Activated naive CD4-positive, alpha-beta T cell treated with Interleukin-2 at 50 U/mL for 16 hours (primary cell): ENCODE results near the gene MDP1.
A peak's percentile ranks its signal among the peaks of the same experiment; 100 is the strongest.

ENCODE experiments used
- DNase-seq: peaks from one replicate; pipeline ENCODE4 v3.0.0-alpha.2; 2020

Gene MDP1

DNA sequence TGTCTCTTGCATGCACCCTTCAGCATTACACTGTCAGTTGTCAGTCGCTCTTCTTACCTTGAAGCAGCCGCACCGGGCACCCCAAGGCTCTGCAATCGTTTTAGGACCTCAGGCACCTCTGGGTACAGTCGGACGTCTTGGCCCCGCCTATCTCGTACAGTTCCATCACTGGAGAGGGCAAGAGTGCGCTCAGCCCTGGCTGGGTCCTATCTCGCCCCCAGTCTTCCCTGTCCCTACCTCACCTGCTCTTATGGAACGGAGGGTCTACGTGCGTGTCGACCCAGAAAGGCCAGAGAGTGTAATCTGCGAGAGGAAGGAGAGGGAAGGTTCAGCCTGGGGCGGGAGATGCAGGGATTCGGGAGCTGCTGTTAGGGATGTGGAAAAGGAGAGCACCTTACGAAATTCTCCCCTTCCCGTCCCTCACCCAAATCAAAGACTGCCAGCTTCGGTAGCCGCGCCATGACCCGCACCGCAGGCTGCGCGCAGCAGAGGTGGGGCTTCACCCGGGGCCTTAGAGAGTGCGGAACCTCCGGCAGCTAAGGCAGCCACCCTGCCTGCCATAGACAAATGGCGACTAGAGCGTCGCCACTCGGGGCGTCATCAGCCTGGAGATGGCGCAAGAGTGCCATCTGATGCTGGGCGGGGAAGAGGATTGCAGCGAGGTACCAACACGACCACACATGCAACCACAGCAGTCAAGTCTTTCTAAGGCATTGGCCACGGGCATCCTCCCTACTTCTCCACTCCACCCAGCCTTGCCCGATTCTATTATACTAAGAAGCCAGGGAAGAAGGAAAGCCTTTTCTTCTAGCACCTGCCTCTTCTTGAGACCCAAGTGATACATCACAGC is at the start of gene MDP1:
MDP1 (minus strand) TSS at position 572 of the 850 bp plus-strand sequence; CDS start at position 461, 111 bp downstream.
- DNase-seq, result peak; percentile 88

- DNase-seq, result no peak
These were observed 48.4 kb upstream of the MDP1 start for GRCh38 chr14:24264298-24264697.

- DNase-seq, result no peak
These were observed 48.0 kb upstream of the MDP1 start for GRCh38 chr14:24263848-24264247.

DNA sequence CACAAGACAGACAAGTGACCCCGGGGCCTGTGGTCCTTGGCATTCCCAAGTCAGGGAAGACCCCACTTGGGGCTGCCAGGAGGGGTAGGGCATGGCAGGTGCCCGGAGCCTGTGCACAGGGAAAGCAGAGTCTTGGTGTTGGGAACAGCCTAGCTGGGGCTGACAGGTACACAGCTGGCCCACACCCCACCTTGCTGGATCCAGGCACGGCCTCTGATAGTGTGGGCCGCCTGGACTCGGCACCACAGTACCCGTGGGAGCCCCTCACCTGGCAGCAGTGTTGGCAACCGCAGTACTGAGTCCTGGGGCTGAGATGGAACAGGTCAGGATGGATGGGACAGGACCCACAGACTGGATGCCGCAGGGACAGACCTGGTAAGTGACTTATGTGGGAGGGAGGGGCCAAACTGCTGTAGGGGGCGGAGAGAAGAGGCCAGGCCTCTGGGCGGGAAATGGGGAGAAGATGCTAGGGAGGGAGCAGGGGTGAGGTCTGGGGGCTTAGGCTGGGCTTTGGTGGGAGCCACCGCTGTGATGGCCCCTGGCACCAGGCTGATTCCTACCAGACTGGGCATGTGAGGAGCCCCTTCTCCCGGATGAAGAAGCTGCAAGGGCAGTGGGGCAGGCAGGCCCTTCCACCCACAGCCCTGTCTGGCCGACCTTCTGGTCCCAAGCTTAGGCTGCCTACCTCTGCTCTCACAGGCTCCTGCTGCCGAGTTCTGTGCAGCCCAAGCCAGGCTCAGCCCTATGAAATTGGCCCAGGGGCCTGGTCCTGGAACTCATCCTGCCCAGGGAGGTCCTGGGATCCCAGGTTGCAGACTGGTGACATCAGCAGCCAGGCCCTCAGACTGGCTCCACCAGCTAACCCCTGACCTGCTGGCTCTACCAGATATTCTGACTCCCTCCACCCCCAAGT is 47.2 kb upstream of the MDP1 start, which contains the start of gene TGM1:
TGM1 (minus strand) TSS at position 357 of the 913 bp plus-strand sequence. CDS start 825 bp downstream, outside the sequence.
- no peak for DNase-seq

DNA sequence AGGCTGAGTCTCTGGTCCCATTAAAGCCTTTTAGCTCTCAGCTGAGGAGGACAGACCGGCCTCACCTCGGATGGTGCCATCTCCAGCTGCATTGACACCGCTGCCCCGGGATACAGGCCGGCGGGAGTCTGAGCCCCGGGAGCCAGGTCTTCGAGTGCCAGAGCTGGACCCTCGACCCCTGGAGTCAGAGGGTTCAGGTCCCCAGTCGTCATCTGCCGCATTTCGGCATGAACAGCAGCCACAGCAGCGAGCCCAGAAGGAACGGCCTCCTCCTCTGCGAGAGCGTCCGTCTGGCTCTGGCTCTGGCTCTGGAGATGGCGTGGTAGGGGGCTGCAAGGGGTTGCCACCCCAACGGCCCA is 46.1 kb upstream of the MDP1 start:
- DNase-seq, result no peak

GRCh38 chr14:24261256-24261968 is 45.5 kb upstream of the MDP1 start:
- no peak for DNase-seq

DNA sequence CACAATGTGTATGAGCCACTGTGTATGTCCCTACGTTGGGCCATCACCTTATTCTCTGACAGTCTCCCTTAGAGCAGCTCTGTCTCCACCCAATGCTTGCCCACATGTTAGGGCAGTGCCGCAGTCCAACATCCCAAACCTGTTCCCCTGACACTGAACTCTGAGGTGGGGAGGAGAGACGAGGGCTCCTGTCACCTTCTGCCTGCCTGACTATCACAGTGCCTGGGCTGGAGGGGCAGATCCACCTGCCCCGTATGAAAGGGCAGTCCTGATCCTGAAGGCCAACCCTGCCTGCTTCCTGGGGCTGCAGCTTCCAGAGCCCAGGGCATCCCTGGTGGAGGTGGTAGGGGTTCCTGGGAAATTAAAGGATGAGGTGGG is 44.9 kb upstream of the MDP1 start:
- no peak for DNase-seq

DNA sequence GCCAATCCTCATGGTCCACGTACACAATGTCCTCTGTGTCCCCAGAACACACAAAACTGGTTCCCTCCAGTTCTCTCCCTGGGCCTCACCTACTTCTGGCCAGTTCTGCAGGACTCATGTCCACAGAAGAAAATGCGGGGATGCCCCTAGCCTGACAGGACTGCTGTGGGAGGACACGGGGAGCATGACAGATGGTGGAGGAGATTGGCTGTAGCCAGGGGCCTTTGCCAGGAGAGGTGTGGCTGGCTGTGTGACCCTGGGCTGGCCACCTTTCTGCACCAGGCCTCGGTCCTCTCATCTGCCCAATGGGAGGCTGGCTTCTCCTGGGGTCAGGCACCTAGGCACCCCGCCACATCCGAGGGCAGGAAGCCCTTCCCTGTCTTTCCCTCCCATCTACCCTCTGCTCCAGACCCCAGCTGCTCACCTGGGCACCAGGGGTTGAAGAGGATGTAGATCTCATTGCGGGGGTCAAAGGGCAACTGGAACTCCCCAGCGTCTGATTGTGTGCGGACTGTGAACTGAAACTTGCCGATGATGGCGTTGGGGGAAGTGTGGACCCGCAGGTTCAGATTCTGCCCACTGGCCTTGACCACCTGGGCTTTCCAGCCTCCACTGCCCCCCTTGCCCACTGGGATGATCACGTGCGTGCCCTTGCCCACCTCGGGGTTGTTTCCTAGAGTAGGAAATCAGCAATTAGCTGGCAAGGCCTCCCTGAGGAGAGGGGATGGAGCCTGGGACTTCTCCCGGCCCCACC is 44.3 kb upstream of the MDP1 start:
- no peak for DNase-seq

- no peak for DNase-seq
These were observed 43.6 kb upstream of the MDP1 start for GRCh38 chr14:24259282-24260025.

- no peak for DNase-seq
These were observed 42.8 kb upstream of the MDP1 start for GRCh38 chr14:24258548-24259265.

DNA sequence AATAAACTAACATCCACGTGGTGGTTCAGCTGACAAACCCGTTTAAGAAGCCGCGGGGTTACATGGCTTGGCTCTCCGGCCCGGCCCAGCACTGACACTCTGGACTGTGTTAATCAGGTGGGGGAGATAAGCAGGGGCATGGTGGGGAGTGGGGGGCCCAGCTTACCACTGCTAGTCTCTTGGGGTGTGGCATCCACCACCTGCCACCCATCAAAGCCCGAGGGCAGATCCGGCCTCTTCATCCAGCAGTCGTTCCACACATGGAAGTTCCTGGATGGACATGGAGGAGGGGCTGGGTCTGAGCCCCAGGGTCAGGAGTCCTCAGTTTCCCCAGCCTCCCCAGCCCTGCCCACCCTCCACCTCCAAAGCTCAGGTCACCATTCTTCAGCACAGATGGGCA is 42.3 kb upstream of the MDP1 start:
- DNase-seq, result no peak

DNA sequence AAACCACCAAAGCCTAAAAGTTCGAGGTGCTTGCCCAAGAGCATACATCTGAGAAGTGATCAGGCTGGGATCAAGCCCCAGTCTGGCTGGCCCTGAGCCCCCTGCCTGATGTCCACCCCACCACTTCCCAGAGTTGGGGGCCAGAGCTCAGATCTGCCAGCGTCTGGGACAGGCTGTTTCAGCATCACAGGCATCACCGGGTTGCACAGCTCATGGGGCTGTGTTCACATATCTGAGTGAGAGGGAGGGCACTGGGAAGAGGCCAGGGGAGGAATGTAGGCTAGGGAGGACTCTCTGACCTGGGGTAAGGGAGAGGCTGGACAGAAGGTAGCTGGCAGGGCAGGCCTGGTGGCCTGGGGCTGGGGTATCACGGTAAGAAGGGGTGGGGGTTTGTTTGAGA is 41.1 kb upstream of the MDP1 start:
- no peak for DNase-seq

DNA sequence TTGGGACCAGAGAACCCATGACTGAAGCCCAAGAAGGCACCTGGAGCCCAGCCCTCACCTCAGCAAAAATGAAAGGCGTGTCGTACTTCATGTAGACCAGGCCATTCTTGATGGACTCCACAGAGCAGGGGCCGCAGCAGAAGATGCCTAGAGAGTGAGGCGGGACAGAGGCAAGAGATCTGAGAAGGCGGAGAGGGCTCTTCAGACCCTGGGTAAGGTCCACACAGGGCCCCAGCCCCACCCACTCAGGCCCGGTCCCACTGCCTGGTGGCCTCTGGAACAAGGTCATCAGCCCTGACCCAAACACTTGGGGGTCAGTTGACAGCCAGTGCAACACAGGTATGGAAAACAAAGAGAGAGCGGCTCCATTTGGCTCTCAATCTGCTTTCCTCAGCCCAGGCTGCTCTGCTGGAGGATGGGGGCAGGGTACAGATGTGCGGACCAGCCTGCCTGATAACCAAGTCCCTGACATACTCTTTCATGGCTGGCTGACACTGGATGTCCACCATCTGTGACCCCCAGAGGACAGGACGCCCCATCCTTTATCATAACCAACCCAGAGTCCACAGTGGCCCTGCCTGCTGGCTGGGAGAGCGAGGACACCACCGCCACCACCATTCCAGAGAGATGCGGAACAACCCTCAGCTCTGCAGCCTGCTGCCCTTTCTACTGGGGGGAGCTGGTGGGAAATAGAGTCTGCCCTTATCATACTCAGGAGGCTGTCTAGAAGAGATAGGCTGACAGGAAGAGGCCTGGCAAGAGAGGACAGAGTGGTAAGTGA is 40.3 kb upstream of the MDP1 start:
- no peak for DNase-seq

GRCh38 chr14:24255438-24255837 is 39.6 kb upstream of the MDP1 start:
- DNase-seq, result no peak

DNA sequence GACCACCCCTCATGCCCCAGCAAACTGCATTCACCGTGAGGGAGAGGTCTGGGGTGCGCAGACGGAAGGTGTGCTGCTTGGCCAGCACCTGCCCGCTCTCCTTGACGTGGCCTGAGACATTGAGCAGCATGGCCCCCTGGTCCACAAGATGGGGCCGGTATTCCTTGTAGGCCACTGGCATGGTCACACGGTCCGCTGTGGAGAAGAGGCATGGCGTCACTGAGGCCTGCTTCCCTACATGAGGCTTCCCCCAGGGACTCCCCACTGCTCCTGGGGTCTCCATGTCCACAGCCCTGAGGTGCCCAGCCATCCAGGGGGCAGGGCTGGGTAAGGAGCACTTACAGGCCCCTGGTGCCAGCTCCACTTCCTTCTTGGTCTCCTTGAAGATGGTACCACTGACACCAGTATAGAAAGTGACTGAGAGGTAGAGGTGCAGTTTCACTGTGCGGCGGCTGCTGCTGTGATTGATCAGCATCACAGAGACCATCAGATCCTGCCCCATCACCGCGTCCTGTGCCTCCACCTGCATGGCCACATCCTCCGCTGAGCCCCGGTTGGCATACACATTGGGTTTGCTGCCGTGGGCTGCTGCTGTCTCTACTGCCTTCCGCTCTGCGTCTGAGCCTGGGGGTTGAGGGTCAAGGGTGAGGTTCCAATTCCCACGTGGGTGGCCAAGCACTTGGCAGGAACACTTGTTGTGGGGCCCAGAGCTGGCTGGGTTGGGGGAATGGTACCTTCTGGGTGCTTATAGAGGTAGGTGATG is 38.9 kb upstream of the MDP1 start:
- no peak for DNase-seq

DNA sequence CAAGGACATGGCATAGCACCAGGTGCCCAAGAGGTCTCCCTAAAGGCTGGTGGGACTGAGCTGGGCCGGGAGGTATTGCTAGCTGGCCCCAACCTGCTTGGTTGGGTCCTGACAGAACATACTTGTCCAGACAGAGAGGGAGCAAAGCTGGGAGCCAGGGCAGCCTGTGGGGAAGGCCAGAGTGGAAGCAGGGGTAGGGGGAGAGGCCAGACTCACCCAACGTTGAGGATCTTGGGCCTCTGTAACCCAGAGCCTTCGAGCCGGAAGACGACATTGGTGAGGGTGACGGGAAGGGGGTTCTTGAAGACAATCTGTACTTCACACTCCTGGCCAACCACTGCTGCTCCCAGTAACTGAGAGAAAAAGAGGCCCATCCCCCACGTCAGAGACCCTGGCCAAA is 38.1 kb upstream of the MDP1 start:
- no peak for DNase-seq

DNA sequence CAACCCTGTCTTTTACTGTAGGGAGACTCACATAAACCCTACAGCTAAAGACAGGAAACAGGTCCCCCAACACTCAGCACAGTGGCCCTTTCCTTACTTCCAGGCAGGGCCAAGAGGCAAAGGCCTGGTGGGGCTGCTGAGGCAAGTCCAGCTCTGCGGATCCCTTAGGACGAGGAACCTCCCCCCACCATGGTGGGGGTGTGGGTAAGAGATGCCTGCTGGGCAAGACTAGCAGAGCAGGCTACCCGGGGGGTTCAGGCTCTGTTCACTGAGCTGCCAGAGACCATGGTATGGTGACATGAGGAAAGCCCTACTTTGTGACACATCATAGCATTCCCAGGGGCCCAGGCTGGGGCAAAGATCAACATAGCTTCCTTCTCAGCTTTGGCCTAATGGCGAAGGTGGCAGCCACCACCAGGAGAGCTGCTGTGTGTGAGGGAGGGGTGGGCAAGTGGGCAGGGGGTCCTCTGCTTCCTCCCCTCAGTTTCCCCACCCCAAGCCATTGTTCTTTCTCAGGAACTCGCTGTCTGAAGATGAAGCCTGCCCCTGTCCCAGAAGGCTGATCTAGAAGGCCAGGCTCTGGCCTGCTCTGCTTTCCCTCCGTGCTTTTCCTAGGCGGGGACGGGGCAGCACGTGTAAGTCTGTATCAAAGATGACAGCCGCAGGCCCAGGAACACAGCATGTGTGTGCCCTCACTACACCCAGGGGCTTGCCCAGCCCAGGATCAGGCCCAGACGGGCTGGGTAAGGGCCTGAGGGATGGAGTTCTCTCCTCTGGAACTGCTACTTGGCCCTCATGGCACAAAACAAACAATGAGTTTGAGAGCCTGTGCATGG is 36.6 kb upstream of the MDP1 start:
- no peak for DNase-seq

DNA sequence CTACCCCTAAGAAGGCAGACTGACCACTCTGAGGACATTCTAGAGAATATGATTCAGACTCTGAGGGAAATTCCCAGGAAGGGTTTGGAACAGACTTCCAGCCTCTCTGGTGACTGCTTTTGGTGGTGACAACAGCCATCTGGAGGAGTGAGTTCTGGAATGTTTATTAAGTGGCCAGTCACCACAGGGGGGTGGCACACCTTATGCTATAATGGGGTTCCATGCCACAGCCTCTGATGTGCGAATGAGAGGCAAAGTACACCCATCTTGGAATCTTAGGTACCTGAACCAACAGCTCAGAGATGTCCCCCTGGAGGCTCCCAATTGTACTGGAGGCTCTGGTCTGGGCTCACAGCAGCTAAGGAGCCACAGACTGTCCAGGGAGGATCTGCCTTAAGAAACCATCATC is 36.0 kb upstream of the MDP1 start:
- DNase-seq, result no peak
